NCI-H345 treated with DMSO at 0.1 percent for 48 hours (cell line): ENCODE results near the gene SCOC.

Experiments
- DNase-seq: peaks from one replicate; lab custom pipeline; 2025; ENCODE audit not compliant: unreplicated experiment; lab: John Stamatoyannopoulos, UW

Gene SCOC

GRCh38 chr4:140373328-140374129, at the start of gene SCOC:
SCOC (plus strand) TSS chr4:140373646; CDS start chr4:140379171, 5,525 bp downstream.
- DNase-seq = peak; percentile 93

- no peak for DNase-seq
These were observed 47.0 kb upstream of the SCOC start for GRCh38 chr4:140326395-140326993.

- no peak for DNase-seq
These were observed 43.0 kb upstream of the SCOC start for GRCh38 chr4:140330311-140330900.

GRCh38 chr4:140331245-140331644, 42.2 kb upstream of the SCOC start:
- no peak for DNase-seq

DNA sequence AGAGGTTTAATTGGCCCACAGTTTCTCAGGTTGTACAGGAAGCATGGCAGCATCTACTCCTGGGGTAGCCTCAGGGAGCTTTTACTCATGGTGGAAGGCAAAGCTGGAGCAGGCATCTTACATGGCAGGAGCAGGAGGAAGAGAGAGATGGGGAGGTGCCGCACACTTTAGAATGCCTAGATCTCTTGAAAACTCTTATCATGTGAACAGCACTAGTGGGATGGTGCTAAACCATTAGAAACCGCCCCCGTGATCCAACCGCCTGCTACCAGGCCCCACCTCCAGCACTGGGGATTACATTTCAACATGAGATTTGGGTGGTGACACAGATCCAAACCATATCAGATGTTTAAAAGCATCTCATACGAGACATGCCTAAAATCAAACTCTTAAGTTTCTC, 41.6 kb upstream of the SCOC start:
- no peak for DNase-seq

GRCh38 chr4:140332734-140333133, 40.7 kb upstream of the SCOC start:
- no peak for DNase-seq

- DNase-seq = no peak
These were observed 39.9 kb upstream of the SCOC start for GRCh38 chr4:140333523-140333922.

- DNase-seq = no peak
These were observed 38.4 kb upstream of the SCOC start for GRCh38 chr4:140335076-140335475.

DNA sequence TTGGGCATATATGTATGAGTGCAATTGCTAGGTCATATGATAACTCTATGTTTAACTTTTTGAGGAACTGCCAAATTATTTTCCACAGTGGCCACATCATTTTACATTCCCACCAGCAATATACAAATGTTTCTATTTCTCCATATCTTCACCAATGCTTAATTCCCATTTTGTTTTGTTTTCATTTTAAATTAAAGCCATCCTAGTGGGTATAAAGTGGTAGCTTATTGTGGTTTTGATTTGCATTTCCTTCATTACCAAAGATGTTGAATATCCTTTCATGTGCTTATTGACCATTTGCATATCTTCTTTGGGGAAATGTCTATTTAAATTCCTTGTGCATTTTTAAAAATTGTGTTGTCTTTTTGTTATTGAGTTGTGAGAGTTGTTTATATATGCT, 36.7 kb upstream of the SCOC start:
- DNase-seq = no peak

GRCh38 chr4:140342620-140343019, 30.8 kb upstream of the SCOC start:
- DNase-seq = no peak

- DNase-seq = no peak
These were observed 30.1 kb upstream of the SCOC start for GRCh38 chr4:140343303-140343702.

- no peak for DNase-seq
These were observed 29.3 kb upstream of the SCOC start for GRCh38 chr4:140344101-140344500.

DNA sequence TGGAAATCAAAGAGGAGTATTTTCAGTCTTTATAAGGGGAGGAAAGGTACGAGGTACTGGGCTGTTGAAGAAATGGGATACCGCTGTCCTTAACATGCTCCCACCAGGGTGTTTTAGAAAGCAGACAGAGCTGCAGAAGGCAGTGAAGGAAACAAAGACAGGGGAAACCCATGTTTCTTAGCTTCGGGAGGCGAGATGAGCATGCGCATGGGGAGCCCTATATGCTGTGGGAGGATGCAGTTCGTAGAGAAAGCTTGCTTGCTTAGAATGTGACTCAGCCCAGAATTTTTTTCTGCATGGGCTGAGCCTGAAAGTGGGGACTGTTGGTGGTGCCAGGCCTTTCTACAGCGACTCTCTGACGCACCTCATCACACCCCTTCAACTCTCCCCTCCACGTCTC, 28.8 kb upstream of the SCOC start:
- DNase-seq = no peak

- no peak for DNase-seq
These were observed 27.3 kb upstream of the SCOC start for GRCh38 chr4:140346136-140346535.

DNA sequence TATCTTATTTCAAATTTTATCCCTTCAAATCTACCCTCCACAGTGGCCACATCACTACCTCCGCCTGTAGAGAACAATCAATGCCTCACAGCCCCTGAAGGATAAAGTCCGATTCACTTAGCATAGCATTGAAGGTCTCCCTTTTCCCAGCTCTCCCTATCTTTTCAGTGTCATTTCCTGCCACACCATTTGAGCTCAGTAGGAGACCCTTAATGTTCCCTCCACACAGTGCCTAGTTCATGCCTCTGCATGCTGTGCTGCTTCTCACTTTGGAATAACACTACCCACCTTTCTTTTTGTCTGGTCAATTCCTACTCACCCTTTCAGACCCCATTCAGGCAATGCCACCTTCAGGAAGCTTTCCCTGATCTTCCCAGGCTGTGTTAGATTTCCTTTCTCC, 23.6 kb upstream of the SCOC start:
- DNase-seq = no peak

- peak; percentile 39 for DNase-seq
These were observed 22.1 kb upstream of the SCOC start for GRCh38 chr4:140351093-140352075.

DNA sequence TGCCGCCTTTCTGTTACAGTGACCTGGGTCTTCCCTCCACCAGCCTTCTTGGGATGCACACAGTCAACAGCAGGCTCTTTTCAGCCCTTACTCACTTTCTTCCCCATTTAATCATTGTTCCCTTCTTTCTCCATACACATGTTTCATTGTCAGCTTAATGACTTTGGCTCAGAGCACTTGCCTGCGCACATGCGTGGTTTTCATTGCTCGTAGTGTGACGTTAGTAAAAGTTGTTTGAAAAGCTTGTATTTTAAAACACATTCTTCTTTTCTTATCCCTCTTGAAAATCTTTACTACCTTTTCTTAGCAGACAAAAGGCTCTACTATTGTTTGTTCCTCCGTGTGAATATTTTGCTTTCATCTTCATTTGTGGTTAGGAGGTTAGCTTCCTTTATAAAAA, 19.7 kb upstream of the SCOC start:
- no peak for DNase-seq

GRCh38 chr4:140355288-140355687, 18.2 kb upstream of the SCOC start:
- DNase-seq = no peak

DNA sequence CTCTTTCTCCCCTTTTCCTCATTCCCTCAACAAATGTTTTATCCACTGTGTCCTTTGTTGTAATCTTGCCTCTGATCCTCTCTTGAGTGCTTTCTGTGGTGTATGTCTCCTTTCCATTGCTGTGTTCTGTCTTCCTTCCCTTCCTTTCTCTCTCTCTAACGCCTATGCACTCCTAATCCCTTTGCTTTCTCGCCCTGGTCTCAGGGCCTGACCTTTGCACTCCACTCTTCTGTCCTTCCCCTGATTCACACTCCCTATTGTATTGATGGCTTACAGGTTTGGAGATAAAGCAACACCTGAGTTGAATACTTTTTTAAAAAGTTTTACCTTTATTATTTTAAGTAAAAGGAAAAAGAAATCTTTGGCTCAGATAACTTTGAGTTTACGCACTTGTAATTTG, 15.6 kb upstream of the SCOC start:
- DNase-seq = no peak

DNA sequence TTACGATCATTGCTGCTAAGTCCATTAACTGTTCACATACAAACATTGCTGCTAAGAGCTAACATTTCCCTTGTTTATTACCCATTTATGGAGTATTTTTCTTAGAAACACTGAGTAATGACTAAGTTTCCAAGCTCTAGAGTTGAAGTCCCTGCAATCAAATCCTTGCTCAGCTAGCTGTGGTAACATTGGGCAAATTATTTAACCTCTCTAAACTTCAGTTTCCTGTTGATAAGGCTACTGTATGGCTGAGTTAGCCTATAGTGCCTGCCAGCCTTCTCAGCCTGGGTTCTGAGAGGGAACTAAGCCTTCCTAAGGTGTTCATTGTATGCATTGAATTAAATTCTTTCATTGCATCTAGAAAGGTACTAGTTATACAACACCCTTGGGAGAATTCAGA, 15.2 kb upstream of the SCOC start:
- no peak for DNase-seq
